CMK (cell line): ENCODE measurements around the gene SLIT3.

Source experiments
- DNase-seq: peaks from one replicate; pipeline ENCODE4 v3.0.0-alpha.2; 2010; ENCODE audit warnings: low read depth

The SLIT3 gene

DNA sequence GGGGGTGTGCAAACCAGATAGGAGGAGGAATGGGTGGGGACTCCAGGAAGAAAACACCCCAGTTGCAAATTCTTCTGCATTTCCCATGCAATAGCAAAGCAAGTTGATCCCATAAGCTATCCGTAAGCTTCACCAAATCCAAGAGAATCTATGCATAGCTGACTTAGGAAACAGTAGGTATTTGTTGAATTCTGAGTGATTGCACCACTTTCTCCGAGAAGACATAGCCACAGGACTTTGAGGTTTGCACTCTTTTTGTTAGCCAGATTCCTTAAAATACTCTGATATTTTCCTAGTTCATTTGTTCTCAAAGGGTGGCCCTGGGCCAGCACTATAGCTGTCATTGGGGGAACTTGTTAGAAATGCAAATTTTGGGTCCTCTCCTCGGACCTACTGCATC is 271.9 kb downstream of the SLIT3 start:
- DNase-seq, result no peak

DNA sequence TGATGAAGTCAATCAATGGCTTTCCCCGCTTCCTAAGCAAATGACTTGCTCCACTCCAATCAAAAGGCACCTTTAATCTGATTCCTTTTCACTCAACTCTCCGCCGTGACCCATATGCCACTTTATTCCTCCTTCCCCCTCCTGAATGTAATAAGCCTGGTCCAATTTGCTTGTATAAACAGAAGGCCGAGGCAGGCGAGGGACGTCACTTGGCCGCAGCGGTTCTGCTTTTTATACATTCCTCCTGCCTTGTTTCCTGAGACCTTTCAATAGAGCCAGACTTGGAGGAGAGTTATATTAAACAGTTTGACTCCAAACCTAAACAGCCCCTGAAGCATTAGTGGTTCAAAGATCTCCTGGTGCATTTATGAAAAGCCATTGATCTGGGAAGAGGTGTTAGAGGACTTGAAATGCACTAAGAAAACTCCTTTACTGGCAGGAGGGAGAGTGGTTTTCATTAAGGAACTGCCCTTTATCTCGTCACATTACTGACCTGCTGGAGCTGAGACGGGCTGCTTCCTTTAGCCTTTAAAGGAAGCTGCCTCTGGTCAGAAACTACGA is 273.4 kb downstream of the SLIT3 start:
- peak; percentile 35 for DNase-seq

DNA sequence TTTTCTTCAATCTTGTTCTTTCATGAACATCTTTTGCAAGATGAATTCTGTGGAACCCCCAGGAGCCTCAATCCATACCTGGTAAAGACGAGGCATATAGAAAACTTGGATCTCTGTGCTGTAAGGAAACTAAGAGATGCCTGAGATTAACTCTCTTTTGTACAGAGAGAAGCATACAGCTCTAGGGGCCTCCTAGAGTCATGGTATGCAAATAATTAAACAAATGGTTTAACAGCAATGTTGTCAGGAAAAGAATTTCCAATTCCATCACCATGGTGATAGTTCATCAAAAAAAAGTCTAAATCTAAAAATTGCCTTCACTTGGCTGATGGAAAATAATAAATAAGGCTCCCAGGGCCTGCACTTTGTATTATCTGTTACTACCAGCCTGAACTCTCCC is 275.4 kb downstream of the SLIT3 start:
- no peak for DNase-seq

DNA sequence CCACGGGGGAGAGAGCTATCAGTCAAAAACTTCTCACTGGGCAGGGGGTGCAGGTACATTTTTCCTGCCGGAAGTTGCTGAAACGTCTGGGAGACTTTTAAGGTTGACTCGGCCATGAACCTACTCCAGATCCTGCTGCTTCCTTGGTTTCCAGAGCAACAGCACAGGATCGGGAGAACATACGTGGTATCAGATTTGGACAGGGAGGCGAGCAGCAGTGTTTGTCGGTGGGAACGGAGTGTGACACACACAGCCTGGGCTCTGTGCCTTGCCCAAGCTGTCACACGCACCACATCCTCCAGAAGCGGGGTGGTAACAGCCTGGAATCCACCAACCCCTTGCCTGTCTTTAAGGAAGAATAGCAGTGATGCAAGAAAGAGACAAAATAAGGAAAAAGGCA is 276.5 kb downstream of the SLIT3 start:
- DNase-seq, result no peak

DNA sequence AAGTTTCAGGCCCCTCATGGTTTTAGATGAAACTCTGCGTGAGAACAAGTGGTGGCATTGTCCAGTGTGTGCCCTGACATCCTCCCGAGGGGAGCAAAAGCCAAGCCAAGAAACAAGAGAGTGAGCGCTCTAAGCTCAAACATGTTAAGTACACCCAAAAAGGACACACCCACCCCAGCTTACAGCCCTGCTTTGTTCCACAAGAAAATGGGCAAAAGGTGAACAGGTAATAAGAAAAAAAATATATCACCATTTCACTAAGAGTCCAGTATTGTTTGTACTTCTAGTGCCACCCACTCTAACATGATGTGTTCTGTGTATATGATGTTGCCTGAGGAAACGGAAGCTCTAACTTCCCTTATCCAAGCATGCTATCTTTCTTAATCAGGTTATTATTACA is 278.2 kb downstream of the SLIT3 start:
- no peak for DNase-seq

DNA sequence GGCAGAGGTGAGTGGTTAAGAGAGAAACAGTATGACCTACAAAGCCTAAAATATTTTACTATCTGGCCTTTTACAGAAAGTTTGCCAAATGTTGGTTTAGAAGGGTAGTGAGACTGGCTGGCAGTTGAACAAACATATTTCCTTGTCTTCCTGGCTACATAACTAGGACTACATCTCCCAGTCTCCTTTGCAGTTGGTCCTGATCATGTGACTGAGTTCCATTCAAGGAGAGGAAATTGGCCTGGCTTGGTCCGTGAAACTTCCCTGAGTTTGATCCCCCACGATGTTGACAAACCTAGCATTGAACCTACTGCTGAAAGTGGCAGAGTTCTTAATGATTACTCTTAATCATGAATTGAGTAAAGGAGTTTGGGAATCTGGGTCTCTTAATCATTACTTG is 280.8 kb downstream of the SLIT3 start:
- peak; percentile 11 for DNase-seq

DNA sequence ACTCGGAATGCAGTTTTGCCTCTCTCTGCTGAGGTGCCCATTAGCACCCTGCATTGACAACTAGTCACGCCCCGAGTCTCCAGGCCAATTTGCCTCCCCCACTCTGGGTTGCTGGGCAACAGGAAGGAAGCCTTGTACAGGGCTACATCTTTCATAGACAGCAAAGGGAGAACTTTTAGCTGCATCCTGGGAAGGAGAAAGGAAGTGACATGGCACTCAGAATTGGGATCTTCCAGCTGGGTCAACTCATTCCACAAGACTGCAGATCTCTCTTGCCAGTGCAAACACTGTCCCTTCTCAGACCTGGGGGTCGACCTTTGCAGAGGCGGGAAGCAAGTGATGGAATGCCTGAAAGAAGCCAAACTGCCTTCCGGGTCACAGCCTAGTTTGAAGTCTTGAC is 282.0 kb downstream of the SLIT3 start:
- DNase-seq, result no peak

DNA sequence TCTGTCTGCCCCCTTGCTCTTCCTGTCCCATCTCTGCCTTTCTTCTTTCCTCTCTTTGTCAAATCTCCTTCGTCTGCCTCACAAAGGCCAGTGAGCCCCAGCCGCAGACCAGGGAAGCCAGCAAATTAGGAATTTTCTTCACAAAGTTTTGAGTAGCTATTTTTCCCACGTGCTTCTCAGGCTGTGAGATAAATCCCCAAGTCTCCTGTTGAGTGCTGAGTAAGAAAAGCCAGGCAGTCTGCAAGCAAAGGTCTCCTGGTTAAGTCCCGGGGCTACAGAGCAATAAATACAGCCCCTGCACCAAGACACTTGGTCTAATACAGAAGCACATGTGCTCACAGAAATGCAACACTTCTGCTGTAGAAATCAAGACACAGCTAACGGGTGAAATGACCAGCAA is 284.9 kb downstream of the SLIT3 start:
- no peak for DNase-seq

DNA sequence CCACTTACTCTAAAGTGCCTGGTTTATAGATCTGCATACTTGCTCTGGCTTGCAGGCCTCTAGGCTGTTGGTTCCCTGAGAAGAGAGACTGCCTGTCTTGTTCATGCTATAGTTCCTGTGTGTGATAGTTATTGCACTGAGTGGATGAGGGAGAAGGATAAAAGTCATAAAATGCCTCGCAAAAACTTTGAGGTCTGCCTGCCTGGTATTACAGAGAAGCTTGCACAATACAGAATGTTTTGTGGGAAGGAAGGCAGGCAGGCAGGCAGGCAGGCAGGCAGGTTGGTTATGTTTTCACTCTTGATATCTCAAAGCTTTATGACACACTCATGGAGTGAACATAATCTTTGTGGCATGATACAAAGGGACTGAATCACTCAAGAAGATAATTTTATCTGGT is 287.1 kb downstream of the SLIT3 start:
- no peak for DNase-seq

DNA sequence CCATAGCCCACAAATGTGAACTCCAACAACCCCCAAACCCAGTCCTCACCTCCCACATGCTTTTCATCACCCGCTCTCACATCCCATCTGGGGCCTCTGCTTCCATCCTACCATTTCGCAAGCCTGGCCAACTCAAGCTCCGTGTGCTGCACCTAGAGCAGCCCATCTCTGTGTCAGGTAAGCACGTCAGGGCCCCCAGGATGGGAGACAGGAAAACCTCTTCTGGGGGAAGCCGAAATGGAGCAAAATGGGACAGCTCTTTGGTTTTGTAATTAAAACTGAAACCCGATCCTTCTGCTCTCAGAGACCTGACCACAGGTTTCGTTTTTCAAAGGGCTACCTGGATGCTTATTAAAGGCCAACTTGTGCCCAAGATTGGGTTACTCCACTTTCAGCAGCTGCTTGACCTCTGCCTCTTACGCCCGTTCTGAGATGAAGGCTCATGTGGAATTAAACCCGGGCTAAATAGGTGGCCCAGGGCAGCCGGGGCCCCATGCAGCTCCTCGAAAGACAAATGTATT is 287.7 kb downstream of the SLIT3 start:
- DNase-seq, result no peak

DNA sequence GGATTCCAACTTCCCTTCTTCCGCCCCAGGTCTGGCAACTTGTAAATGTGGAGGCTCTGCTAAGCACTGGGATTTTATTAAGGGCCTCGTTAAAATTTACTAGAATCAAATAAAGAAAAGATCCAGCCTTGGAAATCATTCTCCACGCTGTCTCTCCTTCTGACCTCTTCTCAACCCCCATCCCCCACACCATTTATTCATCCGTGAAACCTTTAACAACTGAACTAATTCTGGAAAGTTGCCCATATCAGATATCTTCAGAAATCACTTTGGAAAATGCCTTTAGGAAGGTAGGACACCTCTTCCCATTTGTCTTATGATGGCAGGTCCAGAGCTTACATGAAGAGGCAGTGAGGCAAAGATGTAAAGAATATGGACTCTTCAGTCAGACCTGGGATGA is 288.5 kb downstream of the SLIT3 start:
- no peak for DNase-seq

DNA sequence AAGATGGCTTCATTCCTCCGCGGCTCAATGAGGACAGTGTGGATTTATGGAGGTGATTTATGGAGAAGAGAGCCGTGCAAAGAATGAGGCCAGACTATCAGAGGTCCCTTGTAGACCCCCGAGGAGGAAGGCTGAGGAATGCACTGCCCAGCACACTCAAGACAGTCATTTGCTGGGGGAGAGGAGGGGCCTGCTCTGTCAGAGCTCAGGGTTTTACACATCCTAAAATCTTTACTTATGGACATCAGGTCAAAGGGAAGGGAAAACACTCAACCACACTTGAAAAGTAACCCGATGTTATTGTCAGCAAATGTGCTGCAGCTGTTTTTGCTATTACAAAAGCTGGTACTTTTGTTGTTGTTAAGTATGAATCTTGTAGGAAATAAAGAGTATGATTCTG is 289.5 kb downstream of the SLIT3 start:
- DNase-seq, result no peak

DNA sequence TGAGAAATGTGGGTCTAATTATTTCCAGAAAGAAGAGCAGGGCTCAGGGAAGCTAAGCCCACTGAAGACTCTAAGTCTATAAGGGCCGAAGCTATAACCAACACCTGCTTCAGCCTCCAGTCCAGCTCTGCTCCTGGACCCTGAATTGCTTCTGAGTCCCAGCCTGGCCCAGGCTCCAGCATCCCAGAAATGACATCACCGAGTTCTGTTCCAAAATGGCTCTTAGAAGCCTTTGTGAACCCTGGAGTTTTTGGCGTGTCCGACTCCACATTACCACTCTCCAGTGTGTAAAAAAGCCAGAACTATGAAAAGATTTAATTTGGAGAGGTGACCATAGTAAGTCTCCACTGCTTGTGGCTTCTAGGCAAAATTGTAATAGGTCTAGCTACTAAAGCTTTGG is 289.9 kb downstream of the SLIT3 start:
- DNase-seq, result no peak

DNA sequence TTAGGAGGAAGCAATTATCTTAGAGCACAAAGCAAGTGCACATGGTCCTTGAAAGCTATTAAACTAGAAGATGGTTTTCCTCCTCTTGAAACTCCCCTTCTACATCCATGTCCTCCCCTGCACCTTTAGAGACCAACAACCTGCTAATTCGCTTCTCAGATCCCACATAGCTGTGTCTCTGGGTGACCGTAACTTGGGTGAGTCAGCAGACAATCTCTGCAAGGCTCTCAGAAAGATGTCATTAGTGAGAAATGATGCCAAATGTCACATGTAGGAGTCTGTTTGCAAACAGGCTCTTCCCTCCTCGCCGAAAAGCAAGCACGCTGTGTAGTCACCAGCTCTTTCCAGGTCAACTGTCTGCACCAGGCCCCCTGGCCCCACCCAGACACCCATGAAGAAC is 291.8 kb downstream of the SLIT3 start:
- no peak for DNase-seq

DNA sequence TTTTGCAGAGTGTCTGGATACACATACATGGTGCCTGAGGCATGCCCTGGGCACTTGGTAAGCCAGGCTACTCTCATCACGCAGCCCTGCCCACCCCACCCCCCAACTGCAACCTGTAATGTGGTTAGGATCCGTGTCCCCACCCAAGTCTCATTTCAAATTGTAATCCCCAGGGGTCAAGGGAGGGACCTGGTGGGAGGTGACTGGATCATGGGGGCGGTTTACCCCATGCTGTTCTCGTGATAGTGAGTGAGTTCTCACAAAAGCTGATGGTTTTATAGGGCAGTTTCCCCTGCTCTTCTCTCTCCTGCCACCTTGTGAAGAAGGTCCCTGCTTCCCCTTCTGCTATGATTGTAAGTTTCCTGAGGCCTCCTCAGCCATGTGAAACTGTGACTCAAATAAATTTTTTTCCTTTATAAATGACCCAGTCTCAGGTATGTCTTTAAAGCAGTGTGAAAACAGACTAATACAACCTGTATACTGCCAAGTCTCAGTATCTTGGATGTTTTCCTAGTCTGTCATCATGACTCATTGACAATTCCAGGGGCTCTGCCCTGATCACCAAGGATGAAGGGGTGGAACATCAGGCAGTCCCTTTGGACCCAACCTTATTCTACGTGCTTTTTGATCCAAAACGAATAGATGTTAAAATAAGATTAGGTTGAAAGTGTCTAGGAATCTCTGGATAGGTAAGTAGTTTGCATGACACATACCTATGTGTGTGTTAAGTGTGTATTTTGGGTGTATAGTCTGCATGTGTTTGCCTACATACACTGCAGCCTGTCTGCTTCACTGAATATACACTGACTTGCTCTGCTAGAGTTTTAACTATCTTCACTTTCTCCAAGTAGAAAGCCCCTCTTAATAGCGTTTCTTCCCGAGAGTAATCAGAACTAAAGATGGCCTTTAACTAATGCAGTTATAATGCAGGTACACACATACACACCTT is 293.8 kb downstream of the SLIT3 start:
- DNase-seq, result no peak

DNA sequence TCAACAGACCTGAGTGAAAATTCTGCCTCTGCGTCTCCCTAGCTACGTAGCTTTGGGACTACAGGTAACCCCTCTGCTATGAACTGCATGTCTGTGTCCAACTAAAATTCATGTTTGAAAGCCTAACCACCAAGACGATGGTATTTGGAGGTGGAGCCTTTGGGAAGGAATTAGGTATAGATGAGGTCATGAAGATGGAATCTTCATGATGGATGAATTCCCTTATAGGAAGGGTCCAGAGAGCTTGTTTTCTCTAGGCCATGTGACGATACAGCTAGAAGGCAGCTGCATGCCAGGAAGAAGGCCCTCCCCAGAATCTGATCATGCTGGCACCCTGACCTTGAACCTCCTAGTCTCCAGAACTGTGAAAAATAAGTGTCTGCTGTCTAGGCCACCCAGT is 296.4 kb downstream of the SLIT3 start:
- DNase-seq, result no peak

DNA sequence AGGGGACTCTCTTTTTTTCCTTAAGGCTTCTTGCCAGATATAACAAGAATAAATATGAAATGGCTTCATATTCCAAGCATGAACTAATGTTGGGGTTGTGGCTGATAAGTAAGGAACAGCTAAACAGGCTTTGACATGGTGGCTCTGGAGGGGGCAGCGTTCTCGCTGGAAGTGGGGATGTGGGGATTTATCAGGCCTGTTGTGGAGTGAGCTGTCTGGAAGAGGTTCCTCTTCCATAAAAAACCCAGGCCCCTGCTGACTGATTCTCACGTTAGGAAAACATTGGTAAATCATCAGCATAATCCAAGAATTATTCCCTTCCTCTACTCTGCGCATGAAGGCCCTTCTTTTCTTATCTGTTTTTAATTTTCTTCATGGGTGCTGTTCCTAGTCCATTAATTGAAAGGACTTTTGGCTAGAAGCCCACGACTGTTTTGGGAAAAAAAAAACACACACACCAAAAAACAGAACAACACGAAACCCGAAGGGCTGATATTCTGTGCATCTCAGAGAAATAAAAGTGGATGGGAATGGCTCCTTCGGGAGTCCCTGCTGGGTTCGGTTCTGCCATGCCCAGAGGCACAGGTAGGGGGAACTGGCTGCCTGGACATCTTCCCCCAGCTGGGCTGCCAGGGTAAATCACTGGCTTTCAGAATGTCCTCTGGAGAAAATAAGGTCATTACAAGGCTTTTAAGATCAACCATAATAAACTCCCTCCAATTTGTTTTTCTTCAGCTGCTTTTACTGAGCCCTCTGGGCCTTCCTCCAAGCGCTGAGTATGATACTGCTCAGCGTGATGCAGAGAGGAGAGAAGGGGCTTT is 297.0 kb downstream of the SLIT3 start:
- DNase-seq, result no peak

DNA sequence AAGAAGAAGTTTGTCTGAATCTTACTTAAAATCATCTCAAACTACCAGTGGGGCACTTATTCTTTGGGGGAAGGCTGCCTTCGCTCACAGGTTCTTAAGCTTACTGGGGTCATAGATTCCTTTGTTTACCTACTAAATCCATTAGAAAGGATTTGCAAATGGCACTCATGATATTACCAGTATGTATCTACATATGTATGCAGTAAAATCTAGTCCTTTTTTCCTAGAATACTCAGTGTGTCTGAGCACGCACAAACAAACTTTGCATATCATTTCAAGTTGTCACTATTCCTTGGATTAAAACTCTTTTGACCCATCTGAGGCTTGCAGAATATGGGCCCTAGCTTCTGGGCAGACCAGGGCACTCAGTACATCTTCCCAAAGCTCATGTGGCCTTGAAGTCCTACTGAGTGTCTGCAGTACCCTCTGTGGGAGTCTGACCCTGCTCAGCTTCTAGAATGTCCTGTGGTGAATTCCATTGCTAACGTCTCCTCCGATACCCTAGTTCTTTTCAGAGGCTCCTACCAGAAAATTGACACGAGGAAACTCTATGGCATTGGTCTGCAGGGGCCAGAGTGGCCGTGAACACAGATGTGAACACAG is 297.9 kb downstream of the SLIT3 start:
- no peak for DNase-seq

DNA sequence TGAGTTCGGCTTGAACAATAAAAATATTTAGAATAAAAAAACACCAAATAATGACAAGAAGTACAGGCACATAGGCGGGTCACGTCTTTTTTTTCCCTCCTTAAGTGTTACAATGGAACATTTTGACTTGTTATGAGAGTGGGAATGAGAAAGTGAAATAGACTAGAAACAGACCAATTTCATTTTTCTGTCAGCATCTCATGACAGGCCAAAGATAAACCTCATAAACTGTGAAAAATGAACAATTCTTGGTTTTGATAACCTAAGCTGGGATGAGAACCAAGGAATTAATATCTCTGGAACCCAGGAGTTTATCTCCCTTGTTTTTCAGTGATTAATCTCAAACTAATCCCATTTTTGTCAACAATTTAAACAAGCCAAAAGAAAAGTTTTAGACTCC is 299.5 kb downstream of the SLIT3 start:
- DNase-seq, result no peak

DNA sequence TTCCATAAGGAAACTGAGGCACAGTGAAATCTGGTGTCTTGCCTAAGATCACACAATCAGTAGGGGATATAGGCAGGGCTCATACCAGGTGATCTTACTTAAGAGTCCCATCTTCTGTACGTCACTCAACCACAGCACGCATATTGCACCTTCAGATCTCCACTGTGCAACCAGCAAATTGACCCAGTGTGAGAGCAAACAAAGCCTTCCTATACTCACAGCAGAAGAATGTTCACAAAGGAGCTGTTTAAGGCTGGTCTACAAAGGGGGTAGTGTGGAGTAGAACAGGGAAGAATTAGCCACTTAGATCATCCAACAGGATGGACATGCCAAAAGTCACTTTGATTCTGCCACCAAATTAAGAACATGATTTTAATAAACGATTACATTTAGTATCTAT is 305.9 kb downstream of the SLIT3 start:
- DNase-seq, result no peak

DNA sequence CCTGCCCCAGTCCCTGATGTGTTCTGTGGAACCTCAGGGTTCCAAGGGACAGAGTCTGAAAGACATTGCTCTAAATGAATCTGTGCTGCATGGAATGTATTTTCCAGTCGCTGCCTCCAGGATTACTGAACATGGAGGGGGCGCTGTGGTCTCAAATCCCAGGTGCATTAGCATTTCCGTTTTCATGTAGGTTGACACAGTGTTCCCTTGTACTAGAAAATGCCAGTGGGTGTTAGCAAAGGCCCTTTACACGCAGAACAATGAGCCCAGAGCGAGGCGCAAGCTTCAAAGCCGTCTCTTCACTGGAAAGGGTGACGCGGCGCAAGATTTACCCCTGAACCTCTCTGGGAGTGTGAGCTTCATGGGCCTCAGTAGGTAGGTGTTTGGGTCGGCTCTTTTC is 308.3 kb downstream of the SLIT3 start:
- DNase-seq, result no peak

DNA sequence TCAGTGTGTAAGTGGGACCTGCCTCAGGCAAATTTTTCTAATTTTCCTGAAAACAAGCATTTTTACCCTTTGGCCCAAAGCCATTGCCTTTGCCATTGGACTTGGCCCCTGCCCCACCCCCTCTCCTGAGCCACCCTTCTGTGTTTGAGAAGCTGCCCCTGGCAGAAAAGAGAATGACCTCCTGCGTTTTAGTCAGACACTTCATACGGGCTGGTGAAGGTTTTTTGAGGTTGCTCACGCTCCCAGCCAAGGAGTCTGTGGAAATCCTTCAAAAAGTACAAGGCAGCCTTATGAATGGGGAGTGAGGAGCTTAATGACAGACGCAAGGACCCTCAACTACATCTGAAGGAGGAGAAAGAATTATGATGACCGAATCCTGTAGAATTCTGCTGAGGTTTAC is 308.9 kb downstream of the SLIT3 start:
- DNase-seq, result no peak
